Adrenal gland (tissue), 12 donors: ENCODE data around the gene MSH5. TPM values are rescaled to one million over a fixed set of nuclear protein-coding genes. Genes with fewer than 3 reads are reported as not detected.
"Not testable (repeated sequence)": the region's sequence is repeated elsewhere in the genome, so short reads cannot be mapped to it uniquely, and the experiment has no call there.

Source experiments
- DNase-seq, 7 donors: peaks; one replicate each; pipeline ENCODE4 v3.0.0-alpha.2; 2019 to 2020
- H3K27ac ChIP-seq, 5 donors: fragments of 200-600 bp; sonication (generic) in 4 of 5; 1 replicate in 3 of 5; 2 replicates in 2 of 5; pipeline versions ENCODE4 v1.5.1 to v1.8.0; 2016 to 2020; ENCODE audit warnings: mild to moderate bottlenecking in 1 of 5
- H3K27me3 ChIP-seq: fragments of 200-600 bp; 2 replicates; pipeline ENCODE4 v1.8.0; 2021
- H3K36me3 ChIP-seq, 2 donors: fragments of 200-600 bp; replicated peaks in 1 of 2; 1 replicate in 1 of 2; 2 replicates in 1 of 2; pipeline versions ENCODE4 v1.5.1 to v1.8.0; 2018 to 2022
- H3K4me1 ChIP-seq, 2 donors: fragments of 200-600 bp; replicated peaks in 1 of 2; 1 replicate in 1 of 2; 2 replicates in 1 of 2; pipeline versions ENCODE4 v1.5.1 to v1.8.0; 2018 to 2021
- H3K4me3 ChIP-seq, 4 donors: fragments of 200-600 bp; sonication (generic) in 3 of 4; one replicate each; pipeline ENCODE4 v1.5.1; 2016 to 2018
- H3K9me3 ChIP-seq, 3 donors: fragments of 200-600 bp; sonication (generic) in 1 of 3; replicated peaks in 1 of 3; 1 replicate in 2 of 3; 2 replicates in 1 of 3; pipeline versions ENCODE4 v1.5.1 to v1.8.0; 2016 to 2021
- CTCF ChIP-seq, 6 experiments: fragments of 450-650 bp in 4 of 6; fragments of 200-600 bp in 2 of 6; sonication (generic) in 1 of 6; IDR thresholded peaks; 1 replicate in 5 of 6; 2 replicates in 1 of 6; pipeline versions ENCODE4 v1.5.1 to v1.8.0; 2016 to 2021; ENCODE audit warnings: antibody characterized with exemption in 6 of 6, mild to moderate bottlenecking in 2 of 6, moderate library complexity in 1 of 6
- POLR2A ChIP-seq, 2 donors: fragments of 450-650 bp; IDR thresholded peaks; one replicate each; pipeline ENCODE4 v1.6.1; 2017; ENCODE audit warnings: antibody characterized with exemption in 2 of 2, mild to moderate bottlenecking in 2 of 2, moderate library complexity in 1 of 2
- WGBS, 4 donors: extraction: QIAGEN DNeasy Blood & Tissue Kit in 2 of 4; methylation state at CpG; one replicate each; pipeline versions ENCODE4 v1.1.5 to v1.1.7; 2013 to 2017; 5-methylcytosine and 5-hydroxymethylcytosine counted together
- intact Hi-C, 2 donors: fragments of 100-400 bp; cut with DNase I; formaldehyde crosslinking; loops; one replicate each; pipeline versions ENCODE4 v1.14.1 to v1.15.0; 2022 to 2023
- polyA plus RNA-seq, 3 donors: library from polyadenylated mRNA; stranded (reverse); fragments of 200-250 nt in 2 of 3; fragments of 350-450 nt in 1 of 3; fragmentation: Illumina TruSeq in 1 of 3; extraction: RNeasy Lipid Tissue Mini Kit (QIAGEN cat#74804) in 1 of 3; gene quantifications; one replicate each; pipeline ENCODE4 v1.2.3, GENCODE V29; 2013 to 2014
- total RNA-seq, 9 donors: library from RNA; depleted of rRNA in 4 of 9; stranded (reverse); fragments of >200 nt in 4 of 9; fragments of 120-200 nt in 1 of 9; fragmentation: NEBNext Ultra II Directional in 1 of 9; extraction: Animal tissue kit (Norgen Biotek cat#: 25700) in 1 of 9; gene quantifications; one replicate each; pipeline versions ENCODE4 v1.1.0 to v1.2.4, GENCODE V29; 2013 to 2023
- donor health status: healthy with polysubstance abuse.
- donor health status: Bipolar disorder and iron deficiency.
- donor health status: DM: yes; HTN: yes; CAD: no.
- donor health status: DM: no; HTN: no; CAD: no.
- donor health status: DM: no; HTN: no; CAD: no.
- donor health status: DM: yes; HTN: yes; CAD: no.

The MSH5 gene
- total and polyA plus RNA-seq, 12 donors: 3.0 to 24.5 (median 6.4) TPM

- no peak overlapping the region for H3K4me3 ChIP-seq
- DNase-seq: no peak
- peaks cover 13 to 23% of the 10 kb centered on the region in 2 donors for H3K4me1 ChIP-seq
- TF ChIP-seq POLR2A (IDR thresholded peaks at IDR 0.05): no peak
- no peak for TF ChIP-seq CTCF (IDR thresholded peaks at IDR 0.05)
- peak overlapping the region in 1 of 5 donors; percentile 97 for H3K27ac ChIP-seq
- peaks cover 0 to 14% of the 10 kb centered on the region in 2 donors for H3K36me3 ChIP-seq
- H3K27me3 ChIP-seq: no peaks in the 10 kb centered on the region
- no peaks in the 10 kb centered on the region for H3K9me3 ChIP-seq
- intact Hi-C loops: no loop called here
- 60 to 72% (median 66%) methylated on average over 5 of the region's 5 CpGs for WGBS, 4 donors
These were observed 57.8 kb downstream of the MSH5 start for GRCh38 chr6:31797588-31797987.

GRCh38 chr6:31799781-31800180, 60.0 kb downstream of the MSH5 start:
- Histone ChIP-seq H3K27ac (no peak overlapping the region), H3K4me3 (no peak overlapping the region), H3K36me3 (peaks cover 0 to 20% of the 10 kb centered on the region in 2 donors), H3K9me3 (no peaks in the 10 kb centered on the region), H3K27me3 (no peaks in the 10 kb centered on the region), H3K4me1 (peaks cover 7 to 8% of the 10 kb centered on the region in 2 donors)
- no peak for DNase-seq
- 81 to 87% (median 85%) methylated on average over 12 of the region's 12 CpGs for WGBS, 4 donors
- intact Hi-C loops: no loop called here
- TF ChIP-seq CTCF (IDR thresholded peaks at IDR 0.05): no peak
- no peak for TF ChIP-seq POLR2A (IDR thresholded peaks at IDR 0.05)

- H3K9me3 ChIP-seq, H3K27me3 ChIP-seq, H3K27ac ChIP-seq, H3K4me3 ChIP-seq, intact Hi-C loops, DNase-seq: not testable (repeated sequence)
- Histone ChIP-seq H3K4me1 (peaks cover 6 to 13% of the 10 kb centered on the region in 2 donors), H3K36me3 (peaks cover 0 to 20% of the 10 kb centered on the region in 2 donors)
- 88 to 96% (median 94%) methylated on average over 8 of the region's 8 CpGs for WGBS, 4 donors
These were observed 61.5 kb downstream of the MSH5 start for GRCh38 chr6:31801031-31801927.

GRCh38 chr6:31805939-31806469, 66.2 kb downstream of the MSH5 start:
- Histone ChIP-seq H3K4me1 (peaks cover 6 to 19% of the 10 kb centered on the region in 2 donors), H3K27me3 (no peaks in the 10 kb centered on the region), H3K27ac (peak overlapping the region; percentile 58 to 94 (median 93)), H3K9me3 (no peaks in the 10 kb centered on the region), H3K4me3 (peak overlapping the region in 3 of 4 donors; percentile 13 to 74 (median 64)), H3K36me3 (peaks cover 0 to 20% of the 10 kb centered on the region in 2 donors)
- intact Hi-C loops: no loop called here
- no peak for TF ChIP-seq CTCF (IDR thresholded peaks at IDR 0.05)
- TF ChIP-seq POLR2A (IDR thresholded peaks at IDR 0.05): no peak
- DNase-seq: no peak
- WGBS, 4 donors: 14 to 21% (median 17%) methylated on average over 7 of the region's 7 CpGs
